Measurements from ENCODE around the gene CPEB2.

CPEB2 gene

DNA sequence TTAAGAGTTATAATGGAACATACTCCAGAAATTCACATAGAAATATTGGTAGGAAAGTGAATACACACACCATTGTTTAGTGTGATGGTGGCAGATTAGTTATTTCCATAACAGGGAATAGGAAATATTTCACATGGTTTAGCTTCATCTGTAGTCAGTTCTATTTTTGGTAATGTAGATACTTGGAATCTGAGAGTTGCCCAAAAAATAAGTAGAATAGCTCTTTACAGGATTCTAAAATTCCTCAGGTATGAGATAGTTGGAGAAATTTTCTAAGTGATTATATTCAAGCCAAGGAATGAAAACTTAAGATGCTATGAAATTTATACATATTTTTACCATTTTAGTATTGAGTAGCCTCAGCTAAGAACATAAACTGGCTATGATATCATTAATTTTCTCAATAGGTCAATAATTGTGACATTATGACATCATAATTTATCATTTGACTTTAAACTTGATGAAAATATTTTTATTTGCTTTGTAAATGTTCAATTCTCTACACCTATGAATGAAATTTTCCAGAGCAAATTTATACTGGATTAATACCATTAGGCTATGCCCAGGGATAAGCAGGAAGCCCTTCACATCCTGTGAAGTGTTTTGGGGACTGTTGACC, 35.8 kb downstream of the CPEB2 start:
- TF ChIP-seq GABPA (IDR thresholded peaks at IDR 0.05; ENCODE audit: low read depth) (no peak), SPI1 (IDR thresholded peaks at IDR 0.05; ENCODE audit: borderline replicate concordance, low read depth) (no peak), POLR2AphosphoS5 (IDR thresholded peaks at IDR 0.05; ENCODE audit: low read depth) (no peak)
- TF ChIP-seq, protein P1, sequence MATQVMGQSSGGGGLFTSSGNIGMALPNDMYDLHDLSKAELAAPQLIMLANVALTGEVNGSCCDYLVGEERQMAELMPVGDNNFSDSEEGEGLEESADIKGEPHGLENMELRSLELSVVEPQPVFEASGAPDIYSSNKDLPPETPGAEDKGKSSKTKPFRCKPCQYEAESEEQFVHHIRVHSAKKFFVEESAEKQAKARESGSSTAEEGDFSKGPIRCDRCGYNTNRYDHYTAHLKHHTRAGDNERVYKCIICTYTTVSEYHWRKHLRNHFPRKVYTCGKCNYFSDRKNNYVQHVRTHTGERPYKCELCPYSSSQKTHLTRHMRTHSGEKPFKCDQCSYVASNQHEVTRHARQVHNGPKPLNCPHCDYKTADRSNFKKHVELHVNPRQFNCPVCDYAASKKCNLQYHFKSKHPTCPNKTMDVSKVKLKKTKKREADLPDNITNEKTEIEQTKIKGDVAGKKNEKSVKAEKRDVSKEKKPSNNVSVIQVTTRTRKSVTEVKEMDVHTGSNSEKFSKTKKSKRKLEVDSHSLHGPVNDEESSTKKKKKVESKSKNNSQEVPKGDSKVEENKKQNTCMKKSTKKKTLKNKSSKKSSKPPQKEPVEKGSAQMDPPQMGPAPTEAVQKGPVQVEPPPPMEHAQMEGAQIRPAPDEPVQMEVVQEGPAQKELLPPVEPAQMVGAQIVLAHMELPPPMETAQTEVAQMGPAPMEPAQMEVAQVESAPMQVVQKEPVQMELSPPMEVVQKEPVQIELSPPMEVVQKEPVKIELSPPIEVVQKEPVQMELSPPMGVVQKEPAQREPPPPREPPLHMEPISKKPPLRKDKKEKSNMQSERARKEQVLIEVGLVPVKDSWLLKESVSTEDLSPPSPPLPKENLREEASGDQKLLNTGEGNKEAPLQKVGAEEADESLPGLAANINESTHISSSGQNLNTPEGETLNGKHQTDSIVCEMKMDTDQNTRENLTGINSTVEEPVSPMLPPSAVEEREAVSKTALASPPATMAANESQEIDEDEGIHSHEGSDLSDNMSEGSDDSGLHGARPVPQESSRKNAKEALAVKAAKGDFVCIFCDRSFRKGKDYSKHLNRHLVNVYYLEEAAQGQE (IDR thresholded peaks at IDR 0.05; ENCODE audit: insufficient replicate concordance, low read depth) = no peak
- TF ChIP-seq, protein P2, sequence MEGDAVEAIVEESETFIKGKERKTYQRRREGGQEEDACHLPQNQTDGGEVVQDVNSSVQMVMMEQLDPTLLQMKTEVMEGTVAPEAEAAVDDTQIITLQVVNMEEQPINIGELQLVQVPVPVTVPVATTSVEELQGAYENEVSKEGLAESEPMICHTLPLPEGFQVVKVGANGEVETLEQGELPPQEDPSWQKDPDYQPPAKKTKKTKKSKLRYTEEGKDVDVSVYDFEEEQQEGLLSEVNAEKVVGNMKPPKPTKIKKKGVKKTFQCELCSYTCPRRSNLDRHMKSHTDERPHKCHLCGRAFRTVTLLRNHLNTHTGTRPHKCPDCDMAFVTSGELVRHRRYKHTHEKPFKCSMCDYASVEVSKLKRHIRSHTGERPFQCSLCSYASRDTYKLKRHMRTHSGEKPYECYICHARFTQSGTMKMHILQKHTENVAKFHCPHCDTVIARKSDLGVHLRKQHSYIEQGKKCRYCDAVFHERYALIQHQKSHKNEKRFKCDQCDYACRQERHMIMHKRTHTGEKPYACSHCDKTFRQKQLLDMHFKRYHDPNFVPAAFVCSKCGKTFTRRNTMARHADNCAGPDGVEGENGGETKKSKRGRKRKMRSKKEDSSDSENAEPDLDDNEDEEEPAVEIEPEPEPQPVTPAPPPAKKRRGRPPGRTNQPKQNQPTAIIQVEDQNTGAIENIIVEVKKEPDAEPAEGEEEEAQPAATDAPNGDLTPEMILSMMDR (IDR thresholded peaks at IDR 0.05; ENCODE audit: insufficient read depth, low read length) = no peak
- DNase-seq (ENCODE audit: low read depth in 1 of 2, low spot score in 1 of 2) = no peak
- Histone ChIP-seq H3K27ac (replicated peaks) (no peak overlapping the region), H3K27me3 (ENCODE audit: insufficient read depth, poor library complexity, severe bottlenecking) (no peaks in the 10 kb centered on the region), H3K4me3 (replicated peaks; ENCODE audit: insufficient read depth, low read length) (no peak overlapping the region)

DNA sequence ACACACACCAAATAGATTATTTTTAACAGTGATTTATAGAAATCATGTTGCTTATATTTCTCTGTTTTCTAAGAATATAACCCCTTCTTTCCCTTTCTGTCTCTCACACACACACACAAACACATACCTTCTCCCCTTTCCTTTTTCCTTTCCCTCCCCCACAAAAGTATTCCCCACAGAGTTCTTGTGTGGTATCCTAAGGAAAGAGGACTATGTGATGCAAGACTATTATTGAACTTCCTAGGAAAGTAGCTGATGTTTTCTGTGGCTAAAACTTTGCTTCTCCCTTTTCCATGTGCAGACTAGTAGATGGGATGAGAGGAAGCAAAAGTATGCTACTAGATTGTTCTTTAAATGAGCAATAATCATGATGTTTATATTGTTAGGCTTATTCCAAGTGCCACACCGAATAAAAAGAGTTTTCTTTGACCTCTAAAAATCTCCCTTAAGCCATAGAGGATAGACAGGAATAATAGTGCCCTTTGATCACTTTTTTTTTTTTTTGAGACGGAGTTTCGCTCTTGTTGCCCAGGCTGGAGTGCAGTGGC, 38.7 kb downstream of the CPEB2 start:
- no peak for TF ChIP-seq POLR2AphosphoS5 (IDR thresholded peaks at IDR 0.05; ENCODE audit: low read depth)
- TF ChIP-seq, protein P1 (IDR thresholded peaks at IDR 0.05; ENCODE audit: insufficient replicate concordance, low read depth) = no peak
- TF ChIP-seq GABPA (IDR thresholded peaks at IDR 0.05; ENCODE audit: low read depth) = no peak
- no peak for TF ChIP-seq SPI1 (IDR thresholded peaks at IDR 0.05; ENCODE audit: borderline replicate concordance, low read depth)
- TF ChIP-seq, protein P2 (IDR thresholded peaks at IDR 0.05; ENCODE audit: insufficient read depth, low read length) = no peak
- Histone ChIP-seq H3K27me3 (ENCODE audit: insufficient read depth, poor library complexity, severe bottlenecking) (no peaks in the 10 kb centered on the region), H3K4me3 (replicated peaks; ENCODE audit: insufficient read depth, low read length) (no peak overlapping the region), H3K27ac (replicated peaks) (no peak overlapping the region)
- no peak for DNase-seq (ENCODE audit: low read depth in 1 of 2, low spot score in 1 of 2)

DNA sequence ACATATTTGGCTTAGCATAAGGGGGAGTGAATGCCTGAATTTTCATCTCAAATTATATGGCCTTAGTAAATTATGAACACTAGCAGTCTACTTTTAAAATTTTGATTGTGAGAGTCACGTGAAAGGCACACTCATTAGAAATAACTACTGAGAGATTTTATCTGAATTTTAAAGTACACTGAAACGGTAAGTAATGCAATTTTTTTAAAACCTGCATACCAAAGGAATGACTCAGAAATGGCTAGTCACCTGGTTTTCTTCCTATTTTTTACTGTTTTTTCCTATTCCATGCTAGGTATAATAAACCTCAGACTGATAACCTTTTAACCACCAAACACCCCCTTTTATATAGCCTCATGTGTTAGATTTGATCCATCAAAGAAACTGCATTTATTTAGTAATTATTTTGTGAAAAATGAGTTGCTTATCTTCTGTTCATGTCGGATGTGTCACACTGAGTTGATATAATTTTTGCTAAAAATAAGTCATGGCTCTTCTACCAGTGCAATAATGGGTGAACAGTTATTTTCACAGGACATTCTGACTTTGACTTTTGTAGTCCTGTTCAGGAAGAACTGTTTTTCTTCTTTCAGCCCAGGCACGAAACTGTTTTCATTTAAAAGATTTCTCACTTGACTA, 40.4 kb downstream of the CPEB2 start:
- H3K4me3 ChIP-seq (replicated peaks; ENCODE audit: insufficient read depth, low read length) = no peak overlapping the region
- H3K27me3 ChIP-seq (ENCODE audit: insufficient read depth, poor library complexity, severe bottlenecking) = no peaks in the 10 kb centered on the region
- H3K27ac ChIP-seq (replicated peaks) = no peak overlapping the region
- DNase-seq (ENCODE audit: low read depth in 1 of 2, low spot score in 1 of 2) = no peak
- TF ChIP-seq, protein P1 (IDR thresholded peaks at IDR 0.05; ENCODE audit: insufficient replicate concordance, low read depth) = no peak
- TF ChIP-seq GABPA (IDR thresholded peaks at IDR 0.05; ENCODE audit: low read depth) = no peak
- no peak for TF ChIP-seq SPI1 (IDR thresholded peaks at IDR 0.05; ENCODE audit: borderline replicate concordance, low read depth)
- TF ChIP-seq, protein P2 (IDR thresholded peaks at IDR 0.05; ENCODE audit: insufficient read depth, low read length) = no peak
- TF ChIP-seq POLR2AphosphoS5 (IDR thresholded peaks at IDR 0.05; ENCODE audit: low read depth) = no peak

All from HL-60 (cell line).